Raji (cell line): ENCODE measurements around the gene RRP36.

Experiments
- POLR2A ChIP-seq: IDR thresholded peaks from 2 replicates; pipeline ENCODE4 v1.6.1; 2011; ENCODE audit warnings: low read depth, low read length, control low read depth; ENCODE audit not compliant: insufficient read depth

The RRP36 gene

DNA sequence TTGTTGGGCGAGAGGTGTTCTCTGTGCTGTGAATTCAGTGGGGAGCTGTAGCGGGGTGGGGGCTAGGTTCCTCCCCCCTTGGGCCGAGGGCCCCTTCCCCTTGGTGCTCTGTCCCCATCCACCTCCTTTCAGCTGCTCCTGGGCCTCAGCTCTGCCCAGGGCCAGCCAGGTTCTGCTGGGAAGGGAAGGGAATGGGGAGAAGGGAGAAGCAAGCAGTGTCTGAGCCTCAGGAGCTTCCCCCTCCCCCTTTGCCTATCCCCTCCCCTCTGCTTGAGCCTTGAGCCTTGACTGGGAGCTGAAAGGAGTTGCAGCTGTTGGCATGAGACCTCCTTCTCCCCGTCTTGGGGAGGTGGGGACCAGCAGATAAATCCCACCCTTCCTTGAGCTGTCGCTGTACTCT, 576 bp upstream of the RRP36 start:
- no peak for TF ChIP-seq POLR2A

DNA sequence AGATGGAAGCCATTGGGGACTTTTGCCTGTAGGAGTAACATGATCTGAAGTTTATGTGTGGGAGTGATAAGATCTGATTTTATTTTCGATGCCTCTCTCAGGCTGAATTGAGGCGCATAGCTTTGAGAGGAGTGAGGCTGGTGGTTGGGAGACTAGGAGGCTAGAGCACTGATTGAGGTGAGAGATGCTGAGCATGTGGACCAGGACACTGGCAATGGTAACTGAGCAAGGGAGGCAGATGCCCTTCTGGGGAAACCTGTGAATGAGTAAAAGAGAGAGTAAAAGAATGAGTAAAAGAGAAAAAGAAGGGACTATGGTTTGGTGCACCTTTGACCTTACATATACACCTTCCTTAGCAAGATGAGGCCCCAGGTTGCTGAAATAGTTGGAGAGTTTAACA, 3.0 kb downstream of the RRP36 start:
- TF ChIP-seq POLR2A = no peak

- TF ChIP-seq POLR2A = no peak
Measured at GRCh38 chr6:43026365-43026764, 4.9 kb downstream of the RRP36 start.

- no peak for TF ChIP-seq POLR2A
Measured at GRCh38 chr6:43029120-43029519, 7.7 kb downstream of the RRP36 start.

GRCh38 chr6:43032326-43032725, 10.9 kb downstream of the RRP36 start:
- no peak for TF ChIP-seq POLR2A

- TF ChIP-seq POLR2A = no peak
Measured at GRCh38 chr6:43033496-43034189, 12.2 kb downstream of the RRP36 start.

DNA sequence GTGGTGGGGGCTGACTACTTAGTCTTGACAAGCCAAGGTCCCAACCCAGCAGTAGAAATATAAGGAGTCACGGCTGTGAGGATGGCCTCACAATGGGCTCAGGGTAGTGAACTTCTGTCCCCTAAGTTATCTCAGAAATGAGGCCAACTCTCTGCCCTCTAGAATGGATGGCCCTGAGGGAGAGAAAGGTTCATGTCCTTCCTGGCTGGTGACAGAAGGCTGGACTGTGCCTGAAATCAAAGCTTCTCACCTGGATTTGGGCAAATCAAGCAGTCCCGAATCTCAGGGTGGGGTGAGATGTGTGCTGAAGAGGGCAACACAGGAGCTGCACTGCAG, 12.7 kb downstream of the RRP36 start:
- no peak for TF ChIP-seq POLR2A

GRCh38 chr6:43035495-43036194, 14.2 kb downstream of the RRP36 start:
- no peak for TF ChIP-seq POLR2A

DNA sequence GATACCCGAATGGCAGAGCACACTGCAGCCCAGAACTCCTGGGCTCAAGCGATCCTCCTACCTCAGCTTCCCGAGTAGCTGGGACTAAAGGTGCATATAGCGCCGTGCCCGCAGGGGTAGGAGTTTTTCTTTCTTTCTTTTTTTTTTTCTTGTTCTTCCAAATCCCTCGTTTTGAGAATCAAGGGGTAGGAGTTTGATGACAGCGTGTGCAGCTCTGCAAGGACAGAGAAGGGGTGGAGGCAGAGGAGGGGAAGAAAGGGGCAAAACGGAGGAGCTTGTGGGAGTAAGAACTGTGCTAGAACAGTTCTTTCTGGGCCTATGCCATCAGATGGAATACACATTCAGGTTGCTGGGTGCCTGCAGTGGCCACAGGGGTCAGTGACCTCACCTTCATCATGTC, 15.3 kb downstream of the RRP36 start:
- TF ChIP-seq POLR2A = no peak

- no peak for TF ChIP-seq POLR2A
Measured at GRCh38 chr6:43037197-43037596, 15.8 kb downstream of the RRP36 start.

GRCh38 chr6:43037706-43038105, 16.3 kb downstream of the RRP36 start:
- TF ChIP-seq POLR2A = no peak

- TF ChIP-seq POLR2A = no peak
Measured at GRCh38 chr6:43038727-43039126, 17.3 kb downstream of the RRP36 start.

GRCh38 chr6:43040542-43041257, 19.3 kb downstream of the RRP36 start:
- TF ChIP-seq POLR2A = no peak

GRCh38 chr6:43043310-43043709, 21.9 kb downstream of the RRP36 start:
- no peak for TF ChIP-seq POLR2A

DNA sequence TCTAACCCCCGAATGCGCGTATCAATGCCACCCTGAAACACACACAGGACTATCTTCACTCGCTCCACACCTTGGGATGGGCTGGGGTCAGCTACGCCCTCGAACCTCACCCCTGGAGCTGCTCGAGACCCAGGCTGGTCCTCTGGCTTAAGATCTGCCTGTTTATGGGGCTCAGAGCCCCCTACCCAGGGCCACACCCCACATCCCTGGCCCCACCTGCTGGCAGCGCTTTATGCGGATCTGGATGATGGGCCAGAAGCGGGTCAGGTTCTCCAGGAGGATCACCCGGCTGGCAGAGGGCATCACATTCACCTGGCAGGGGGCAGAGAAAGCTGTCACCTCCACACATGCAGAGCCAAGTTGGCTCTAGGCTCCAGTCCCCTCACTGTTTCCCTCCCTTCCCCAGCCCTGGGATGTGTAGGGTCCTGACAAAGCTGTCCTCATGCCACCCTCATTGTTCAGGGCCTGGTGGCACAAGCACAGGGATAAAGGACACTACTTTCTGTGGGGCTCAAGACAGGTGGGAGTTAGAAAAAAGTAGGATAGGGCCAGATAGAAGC, 24.0 kb downstream of the RRP36 start:
- no peak for TF ChIP-seq POLR2A

GRCh38 chr6:43047998-43048397, 26.6 kb downstream of the RRP36 start:
- TF ChIP-seq POLR2A = no peak

DNA sequence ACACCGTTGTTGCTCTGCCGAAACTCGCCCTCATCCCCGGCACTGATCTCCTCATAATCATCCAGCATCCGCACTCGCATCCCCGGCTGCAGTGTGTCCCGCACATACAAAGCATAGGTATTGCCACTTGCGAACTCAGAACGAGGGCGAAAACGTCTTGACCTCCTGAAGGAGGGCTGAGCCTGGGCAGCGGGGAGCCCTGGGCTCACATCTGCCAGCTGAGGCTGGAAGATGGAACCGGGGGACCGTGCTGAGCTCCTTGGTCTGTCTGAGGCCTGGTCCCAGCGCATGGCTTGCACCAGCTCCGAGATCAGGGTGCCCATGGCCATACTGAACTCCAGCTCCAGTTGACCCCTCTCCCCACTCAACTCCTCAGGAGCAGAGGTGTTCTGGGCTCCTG, 29.6 kb downstream of the RRP36 start:
- no peak for TF ChIP-seq POLR2A
